Cardiac fibroblast (primary cell): ENCODE data around the gene THAP9.
A peak's percentile ranks its signal among the peaks of the same experiment; 100 is the strongest.
"Not testable (repeated sequence)": the region's sequence is repeated elsewhere in the genome, so short reads cannot be mapped to it uniquely, and the experiment has no call there.

Source experiments
- DNase-seq, 2 donors: peaks; one replicate each; pipeline versions ENCODE4 v3.0.0 to v3.0.0-alpha.2; 2010; ENCODE audit warnings: low read depth in 2 of 2
- H3K4me3 ChIP-seq, 2 donors: replicated peaks in 1 of 2; 1 replicate in 1 of 2; 2 replicates in 1 of 2; pipeline ENCODE4 v1.5.1; 2011; ENCODE audit warnings: low read depth in 2 of 2, low read length in 2 of 2, mild to moderate bottlenecking in 2 of 2, moderate library complexity in 1 of 2
- TF ChIP-seq, protein P1 (sequence below): IDR thresholded peaks from one replicate; pipeline ENCODE4 v1.5.1; 2011; ENCODE audit warnings: low read depth, mild to moderate bottlenecking, low read length, inconsistent platforms

The THAP9 gene

GRCh38 chr4:82905205-82905604, 4.7 kb downstream of the THAP9 start:
- no peak overlapping the region for H3K4me3 ChIP-seq
- peak; percentile 17 to 69 for DNase-seq
- TF ChIP-seq, protein P1, sequence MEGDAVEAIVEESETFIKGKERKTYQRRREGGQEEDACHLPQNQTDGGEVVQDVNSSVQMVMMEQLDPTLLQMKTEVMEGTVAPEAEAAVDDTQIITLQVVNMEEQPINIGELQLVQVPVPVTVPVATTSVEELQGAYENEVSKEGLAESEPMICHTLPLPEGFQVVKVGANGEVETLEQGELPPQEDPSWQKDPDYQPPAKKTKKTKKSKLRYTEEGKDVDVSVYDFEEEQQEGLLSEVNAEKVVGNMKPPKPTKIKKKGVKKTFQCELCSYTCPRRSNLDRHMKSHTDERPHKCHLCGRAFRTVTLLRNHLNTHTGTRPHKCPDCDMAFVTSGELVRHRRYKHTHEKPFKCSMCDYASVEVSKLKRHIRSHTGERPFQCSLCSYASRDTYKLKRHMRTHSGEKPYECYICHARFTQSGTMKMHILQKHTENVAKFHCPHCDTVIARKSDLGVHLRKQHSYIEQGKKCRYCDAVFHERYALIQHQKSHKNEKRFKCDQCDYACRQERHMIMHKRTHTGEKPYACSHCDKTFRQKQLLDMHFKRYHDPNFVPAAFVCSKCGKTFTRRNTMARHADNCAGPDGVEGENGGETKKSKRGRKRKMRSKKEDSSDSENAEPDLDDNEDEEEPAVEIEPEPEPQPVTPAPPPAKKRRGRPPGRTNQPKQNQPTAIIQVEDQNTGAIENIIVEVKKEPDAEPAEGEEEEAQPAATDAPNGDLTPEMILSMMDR: no peak

DNA sequence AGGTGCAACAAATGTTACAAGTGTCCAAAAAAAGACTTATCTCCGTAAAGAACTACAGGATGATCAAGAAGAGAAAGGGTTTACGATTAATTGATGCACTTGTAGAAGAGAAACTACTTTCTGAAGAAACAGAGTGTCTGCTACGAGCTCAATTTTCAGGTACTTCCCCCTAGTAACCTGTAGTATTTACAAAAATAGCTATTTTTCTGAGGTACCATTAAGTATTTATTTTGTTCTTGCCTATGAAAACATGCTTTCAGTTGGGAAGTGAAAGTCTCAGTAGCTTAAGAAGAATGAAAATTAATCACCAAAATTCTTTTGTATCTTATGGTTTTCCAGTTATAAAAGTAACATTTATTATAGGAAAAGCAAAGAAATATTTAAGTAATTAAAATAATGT, 5.9 kb downstream of the THAP9 start:
- TF ChIP-seq, protein P1: no peak
- no peak for DNase-seq
- no peak overlapping the region for H3K4me3 ChIP-seq

DNA sequence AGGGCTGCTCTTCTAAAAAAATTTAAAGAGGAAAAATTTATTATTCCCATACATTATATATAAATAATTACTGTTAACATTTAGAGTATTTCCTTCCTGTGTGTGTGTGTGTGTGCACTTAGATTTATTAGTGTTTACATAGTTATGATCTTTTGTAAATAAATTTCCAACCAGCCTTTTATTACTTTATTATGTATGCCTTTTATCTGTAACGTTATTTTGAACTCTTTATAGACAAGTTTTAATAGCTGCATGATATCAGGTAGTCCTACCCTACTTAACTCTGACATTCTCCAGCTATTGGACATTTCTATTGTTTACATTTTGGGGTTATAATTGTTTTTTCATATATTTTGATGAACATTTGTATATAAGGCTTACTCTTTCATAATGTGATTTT, 8.8 kb downstream of the THAP9 start:
- DNase-seq: no peak
- TF ChIP-seq, protein P1: no peak
- no peak overlapping the region for H3K4me3 ChIP-seq

GRCh38 chr4:82913305-82913704, 12.8 kb downstream of the THAP9 start:
- peak in 1 of 2 donors; percentile 32 for DNase-seq
- TF ChIP-seq, protein P1: no peak
- H3K4me3 ChIP-seq: no peak overlapping the region

GRCh38 chr4:82913968-82914367, 13.4 kb downstream of the THAP9 start:
- not testable (repeated sequence) for H3K4me3 ChIP-seq, DNase-seq

DNA sequence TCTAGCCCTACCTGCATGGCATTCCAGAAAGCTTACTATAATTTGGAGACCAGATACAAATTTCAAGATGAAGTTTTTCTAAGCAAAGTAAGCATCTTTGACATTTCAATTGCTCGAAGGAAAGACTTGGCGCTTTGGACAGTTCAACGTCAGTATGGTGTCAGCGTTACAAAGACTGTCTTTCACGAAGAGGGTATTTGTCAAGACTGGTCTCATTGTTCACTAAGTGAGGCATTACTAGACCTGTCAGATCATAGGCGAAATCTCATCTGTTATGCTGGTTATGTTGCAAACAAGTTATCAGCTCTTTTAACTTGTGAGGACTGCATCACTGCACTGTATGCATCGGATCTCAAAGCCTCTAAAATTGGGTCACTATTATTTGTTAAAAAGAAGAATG, 17.6 kb downstream of the THAP9 start:
- DNase-seq: no peak
- TF ChIP-seq, protein P1: no peak

GRCh38 chr4:82919386-82919785, 18.9 kb downstream of the THAP9 start:
- H3K4me3 ChIP-seq: no peak overlapping the region
- TF ChIP-seq, protein P1: no peak
- no peak for DNase-seq

More for the DNA sequence above, 17.6 kb downstream of the THAP9 start:
- H3K4me3 ChIP-seq: no peak overlapping the region
